Endodermal cell (in vitro differentiated cells): ENCODE results near the gene PLD2. TPM values are rescaled to one million over a fixed set of nuclear protein-coding genes. Genes with fewer than 3 reads are reported as not detected.
A peak's percentile ranks its signal among the peaks of the same experiment; 100 is the strongest.

Experiments used
- DNase-seq: peaks from one replicate; pipeline ENCODE4 v3.0.0-alpha.2; 2017
- H3K27ac ChIP-seq: 2 replicates; pipeline ENCODE4 v1.5.1; 2013; ENCODE audit warnings: mild to moderate bottlenecking, low read depth, low read length, moderate library complexity
- H3K27me3 ChIP-seq: 2 replicates; pipeline ENCODE4 v1.6.1; 2013; ENCODE audit warnings: mild to moderate bottlenecking, low read length, moderate library complexity; ENCODE audit not compliant: insufficient read depth, control insufficient read depth, poor library complexity, severe bottlenecking
- H3K36me3 ChIP-seq: 2 replicates; pipeline ENCODE4 v1.7.0; 2013; ENCODE audit warnings: mild to moderate bottlenecking, low read length, moderate library complexity; ENCODE audit not compliant: control insufficient read depth, insufficient read depth
- H3K4me1 ChIP-seq: one replicate; pipeline ENCODE4 v1.7.0; 2013; ENCODE audit warnings: low read length; ENCODE audit not compliant: control insufficient read depth, insufficient read depth
- H3K4me3 ChIP-seq: 2 replicates; pipeline ENCODE4 v1.5.1; 2013; ENCODE audit warnings: mild to moderate bottlenecking, low read length, moderate library complexity
- H3K9ac ChIP-seq: 2 replicates; pipeline ENCODE4 v1.6.1; 2013; ENCODE audit warnings: mild to moderate bottlenecking, low read length, moderate library complexity; ENCODE audit not compliant: poor library complexity, severe bottlenecking; ENCODE audit errors: extremely low read depth
- H3K9me3 ChIP-seq: 2 replicates; pipeline ENCODE4 v1.6.1; 2013; ENCODE audit warnings: mild to moderate bottlenecking, low read length, moderate library complexity; ENCODE audit not compliant: control insufficient read depth
- H3K27ac Mint-ChIP-seq: 2 replicates; pipeline ENCODE4 v1.8.0; 2020; ENCODE audit warnings: mixed read lengths
- H3K27me3 Mint-ChIP-seq: 2 replicates; pipeline ENCODE4 v1.8.0; 2021; ENCODE audit warnings: mild to moderate bottlenecking, mixed read lengths; ENCODE audit not compliant: insufficient read depth
- H3K36me3 Mint-ChIP-seq: 2 replicates; pipeline ENCODE4 v1.8.0; 2020; ENCODE audit warnings: low read depth, mixed read lengths
- H3K4me1 Mint-ChIP-seq: 2 replicates; pipeline ENCODE4 v1.8.0; 2020; ENCODE audit warnings: mixed read lengths
- H3K4me3 Mint-ChIP-seq: 2 replicates; pipeline ENCODE4 v1.8.0; 2020; ENCODE audit warnings: mild to moderate bottlenecking, moderate library complexity, mixed read lengths
- H3K9me3 Mint-ChIP-seq: 2 replicates; pipeline ENCODE4 v1.8.0; 2020; ENCODE audit warnings: mild to moderate bottlenecking, mixed read lengths
- WGBS, 2 experiments: methylation state at CpG; one replicate each; pipeline versions ENCODE4 v1.1.5 to v1.1.7; 2013; ENCODE audit warnings: missing lambda C conversion rate in 2 of 2, mixed read lengths in 1 of 2; ENCODE audit not compliant: insufficient coverage in 1 of 2, insufficient read length in 1 of 2; 5-methylcytosine and 5-hydroxymethylcytosine counted together
- total RNA-seq, 2 donors: library from RNA; stranded (reverse); fragmentation: NEBNext Ultra II Directional in 1 of 2; extraction: Animal tissue kit (Norgen Biotek cat#: 25700) in 1 of 2; gene quantifications; 2 replicates in 1 of 2; 3 replicates in 1 of 2; pipeline ENCODE4 v1.2.1, GENCODE V29; 2021
- TF ChIP-seq, protein P1 (sequence below): fragments of 200-600 bp; sonication (generic); conservative IDR thresholded peaks from 2 replicates; pipeline ENCODE4 v1.5.0; 2021; ENCODE audit warnings: antibody characterized with exemption, mild to moderate bottlenecking

PLD2 gene
- total RNA-seq, 2 donors from 2014 or later: 72.7 to 75.2 TPM

GRCh38 chr17:4785311-4786105 is 21.4 kb upstream of the PLD2 start:
- TF ChIP-seq, protein P1, sequence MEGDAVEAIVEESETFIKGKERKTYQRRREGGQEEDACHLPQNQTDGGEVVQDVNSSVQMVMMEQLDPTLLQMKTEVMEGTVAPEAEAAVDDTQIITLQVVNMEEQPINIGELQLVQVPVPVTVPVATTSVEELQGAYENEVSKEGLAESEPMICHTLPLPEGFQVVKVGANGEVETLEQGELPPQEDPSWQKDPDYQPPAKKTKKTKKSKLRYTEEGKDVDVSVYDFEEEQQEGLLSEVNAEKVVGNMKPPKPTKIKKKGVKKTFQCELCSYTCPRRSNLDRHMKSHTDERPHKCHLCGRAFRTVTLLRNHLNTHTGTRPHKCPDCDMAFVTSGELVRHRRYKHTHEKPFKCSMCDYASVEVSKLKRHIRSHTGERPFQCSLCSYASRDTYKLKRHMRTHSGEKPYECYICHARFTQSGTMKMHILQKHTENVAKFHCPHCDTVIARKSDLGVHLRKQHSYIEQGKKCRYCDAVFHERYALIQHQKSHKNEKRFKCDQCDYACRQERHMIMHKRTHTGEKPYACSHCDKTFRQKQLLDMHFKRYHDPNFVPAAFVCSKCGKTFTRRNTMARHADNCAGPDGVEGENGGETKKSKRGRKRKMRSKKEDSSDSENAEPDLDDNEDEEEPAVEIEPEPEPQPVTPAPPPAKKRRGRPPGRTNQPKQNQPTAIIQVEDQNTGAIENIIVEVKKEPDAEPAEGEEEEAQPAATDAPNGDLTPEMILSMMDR: no peak
- 74 to 83% methylated on average over 45 to 61 of the region's 61 CpGs for WGBS, 2 experiments
- Mint-ChIP-seq H3K4me1 (peaks cover 6% of the 10 kb centered on the region), H3K27me3 (peaks cover 73% of the 10 kb centered on the region), H3K4me3 (no peak overlapping the region), H3K36me3 (no peaks in the 10 kb centered on the region), H3K27ac (no peak overlapping the region), H3K9me3 (no peaks in the 10 kb centered on the region)
- H3K9me3 ChIP-seq: no peaks in the 10 kb centered on the region
- no peak overlapping the region for H3K9ac ChIP-seq
- H3K27me3 ChIP-seq: peaks cover 72% of the 10 kb centered on the region
- DNase-seq: peak; percentile 51
- H3K4me3 ChIP-seq: no peak overlapping the region
- no peak overlapping the region for H3K27ac ChIP-seq
- H3K4me1 ChIP-seq: no peaks in the 10 kb centered on the region
- H3K36me3 ChIP-seq: no peaks in the 10 kb centered on the region

GRCh38 chr17:4786106-4786511 is 20.8 kb upstream of the PLD2 start, which contains the start of gene VMO1:
TSS of gene VMO1 (minus strand) at chr17:4786364. CDS start at chr17:4786352, 12 bp downstream.
- no peaks in the 10 kb centered on the region for H3K9me3 Mint-ChIP-seq
- no peak within 1 kb of the TSS for H3K27ac ChIP-seq
- peaks cover 76% of the 10 kb centered on the region for H3K27me3 Mint-ChIP-seq
- no peak within 1 kb of the TSS for H3K27ac Mint-ChIP-seq
- peak; percentile 77 for DNase-seq
- 63 to 94% methylated on average over 20 to 24 of the region's 24 CpGs for WGBS, 2 experiments
- H3K27me3 ChIP-seq: peaks cover 78% of the 10 kb centered on the region
- no peaks in the 10 kb centered on the region for H3K9me3 ChIP-seq
- H3K4me1 Mint-ChIP-seq: peaks cover 6% of the 10 kb centered on the region
- H3K4me3 Mint-ChIP-seq: peak within 1 kb of the TSS; percentile 18
- no peaks in the 10 kb centered on the region for H3K4me1 ChIP-seq
- TF ChIP-seq, protein P1: no peak
- no peaks in the 10 kb centered on the region for H3K36me3 Mint-ChIP-seq
- H3K4me3 ChIP-seq: no peak within 1 kb of the TSS
- no peaks in the 10 kb centered on the region for H3K36me3 ChIP-seq
- H3K9ac ChIP-seq: no peak within 1 kb of the TSS

DNA sequence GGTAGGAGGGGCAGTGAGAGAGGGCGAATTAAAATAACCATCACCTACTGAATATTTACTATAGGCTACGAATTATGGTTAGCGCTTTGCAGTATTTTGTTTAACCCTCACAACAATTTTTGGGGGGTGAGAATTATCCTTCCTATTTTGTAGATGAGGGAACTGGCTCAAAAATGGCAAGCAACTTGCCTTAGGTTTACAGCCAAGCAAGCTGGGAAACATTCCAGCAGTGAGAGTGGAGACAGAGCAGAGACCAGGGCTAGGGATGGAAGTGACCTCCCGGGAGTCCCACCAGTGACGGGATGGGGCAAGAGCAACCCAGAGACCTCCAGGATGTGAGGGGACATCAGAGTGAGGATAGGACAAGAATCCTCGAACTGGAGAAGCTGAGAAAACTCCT is 20.4 kb upstream of the PLD2 start:
- DNase-seq: no peak
- H3K9ac ChIP-seq: no peak overlapping the region
- H3K4me1 Mint-ChIP-seq: peaks cover 6% of the 10 kb centered on the region
- H3K4me3 Mint-ChIP-seq: no peak overlapping the region
- TF ChIP-seq, protein P1: no peak
- no peak overlapping the region for H3K27ac ChIP-seq
- H3K9me3 ChIP-seq: no peaks in the 10 kb centered on the region
- H3K4me1 ChIP-seq: no peaks in the 10 kb centered on the region
- H3K9me3 Mint-ChIP-seq: no peaks in the 10 kb centered on the region
- no peaks in the 10 kb centered on the region for H3K36me3 ChIP-seq
- H3K27me3 ChIP-seq: peaks cover 81% of the 10 kb centered on the region
- no peak overlapping the region for H3K4me3 ChIP-seq
- peaks cover 78% of the 10 kb centered on the region for H3K27me3 Mint-ChIP-seq
- H3K36me3 Mint-ChIP-seq: no peaks in the 10 kb centered on the region
- no peak overlapping the region for H3K27ac Mint-ChIP-seq
- 75 to 91% methylated on average over 3 to 6 of the region's 6 CpGs for WGBS, 2 experiments
